Naive thymus-derived CD4-positive, alpha-beta T cell (primary cell): ENCODE data around the gene LYSMD2. TPM values are rescaled to one million over a fixed set of nuclear protein-coding genes. Genes with fewer than 3 reads are reported as not detected.
A peak's percentile ranks its signal among the peaks of the same experiment; 100 is the strongest.

ENCODE experiments used
- ATAC-seq: fragments of 150-1000 bp; cut with Tn5 transposase; 2 replicates; pipeline ENCODE4 v1.10.0; 2021; ENCODE audit warnings: mild to moderate bottlenecking, moderate library complexity
- CTCF ChIA-PET: fragments of 350-600 bp; sonication (Branson Sonifier 250); formaldehyde crosslinking; loops from one replicate; lab custom pipeline; 2021; ENCODE audit warnings: antibody characterized with exemption; lab: Charles Lee
- POLR2A ChIA-PET: fragments of 350-600 bp; sonication (Branson Sonifier 250); formaldehyde crosslinking; loops from one replicate; lab custom pipeline; 2021; ENCODE audit warnings: antibody characterized with exemption, inconsistent platforms; lab: Charles Lee
- DNase-seq, 9 donors: peaks; one replicate each; pipeline versions ENCODE4 v3.0.0 to v3.0.0-alpha.2; 2020 to 2022; ENCODE audit warnings: mixed read lengths in 1 of 9
- H3K27ac ChIP-seq: one replicate; pipeline ENCODE4 v1.7.0; 2013; ENCODE audit warnings: mild to moderate bottlenecking, low read depth, low read length, moderate library complexity
- H3K27me3 ChIP-seq, 2 donors: one replicate each; pipeline ENCODE4 v1.7.0; 2013; ENCODE audit warnings: low read length in 2 of 2, mild to moderate bottlenecking in 2 of 2, moderate library complexity in 2 of 2; ENCODE audit not compliant: control insufficient read depth in 2 of 2, insufficient read depth in 2 of 2
- H3K36me3 ChIP-seq, 3 experiments: 1 replicate in 2 of 3; 2 replicates in 1 of 3; pipeline ENCODE4 v1.7.0; 2013; ENCODE audit warnings: low read length in 3 of 3, mild to moderate bottlenecking in 3 of 3, moderate library complexity in 1 of 3; ENCODE audit not compliant: insufficient read depth in 3 of 3, control insufficient read depth in 2 of 3
- H3K4me1 ChIP-seq, 2 donors: one replicate each; pipeline ENCODE4 v1.7.0; 2013; ENCODE audit warnings: low read length in 2 of 2, mild to moderate bottlenecking in 2 of 2, moderate library complexity in 1 of 2; ENCODE audit not compliant: control insufficient read depth in 2 of 2, insufficient read depth in 2 of 2
- H3K4me3 ChIP-seq: 2 replicates; pipeline ENCODE4 v1.7.0; 2013; ENCODE audit warnings: mild to moderate bottlenecking, low read length
- H3K9me3 ChIP-seq, 3 experiments: 1 replicate in 2 of 3; 2 replicates in 1 of 3; pipeline ENCODE4 v1.7.0; 2013; ENCODE audit warnings: low read length in 3 of 3; ENCODE audit not compliant: control insufficient read depth in 2 of 3
- H3K27ac Mint-ChIP-seq, 9 donors: one replicate each; pipeline ENCODE4 v1.8.0; 2020 to 2022; ENCODE audit warnings: mixed read lengths in 9 of 9, mild to moderate bottlenecking in 8 of 9, moderate library complexity in 5 of 9, inconsistent platforms in 2 of 9
- H3K27me3 Mint-ChIP-seq, 5 donors: one replicate each; pipeline ENCODE4 v1.8.0; 2021 to 2022; ENCODE audit warnings: mixed read lengths in 5 of 5, mild to moderate bottlenecking in 1 of 5
- H3K36me3 Mint-ChIP-seq, 5 donors: one replicate each; pipeline ENCODE4 v1.8.0; 2020 to 2022; ENCODE audit warnings: mixed read lengths in 5 of 5, mild to moderate bottlenecking in 3 of 5, inconsistent platforms in 1 of 5
- H3K4me1 Mint-ChIP-seq, 7 donors: one replicate each; pipeline ENCODE4 v1.8.0; 2020 to 2022; ENCODE audit warnings: mixed read lengths in 7 of 7, mild to moderate bottlenecking in 3 of 7, inconsistent platforms in 1 of 7
- H3K4me3 Mint-ChIP-seq, 10 donors: one replicate each; pipeline ENCODE4 v1.8.0; 2020 to 2022; ENCODE audit warnings: mild to moderate bottlenecking in 10 of 10, mixed read lengths in 10 of 10, moderate library complexity in 6 of 10, inconsistent platforms in 2 of 10
- H3K9me3 Mint-ChIP-seq, 11 donors: one replicate each; pipeline ENCODE4 v1.8.0; 2020 to 2022; ENCODE audit warnings: mixed read lengths in 11 of 11, mild to moderate bottlenecking in 4 of 11, inconsistent platforms in 1 of 11, moderate library complexity in 1 of 11
- intact Hi-C, 2 donors: fragments of 100-400 bp; cut with micrococcal nuclease; formaldehyde crosslinking; loops; one replicate each; pipeline ENCODE4 v1.15.1; 2023
- polyA plus RNA-seq, 2 donors: library from polyadenylated mRNA; unstranded; fragments of 300-500 nt; fragmentation: Illumina TruSeq; gene quantifications; one replicate each; pipeline ENCODE4 v1.2.3, GENCODE V29; 2021
- total RNA-seq, 6 experiments: library from RNA in 5 of 6; stranded (reverse) in 5 of 6; gene quantifications; 1 replicate in 5 of 6; 2 replicates in 1 of 6; pipeline ENCODE4 v1.2.3 and lab custom pipeline; 2021 to 2026

The LYSMD2 gene
- total and polyA plus RNA-seq, 7 experiments from 2014 or later, result 12.5 to 46.8 (median 31.7) TPM

GRCh38 chr15:51738553-51738952 is 1.1 kb upstream of the LYSMD2 start:
- Mint-ChIP-seq H3K9me3 (no peaks in the 10 kb centered on the region), H3K27me3 (peaks cover 0 to 10% (median 0%) of the 10 kb centered on the region in 5 donors), H3K4me3 (peak overlapping the region; percentile 80 to 94 (median 87)), H3K4me1 (peaks cover 36 to 60% (median 52%) of the 10 kb centered on the region in 7 donors), H3K27ac (peak overlapping the region; percentile 86 to 97 (median 95)), H3K36me3 (peaks cover 0 to 6% (median 0%) of the 10 kb centered on the region in 5 donors)
- Histone ChIP-seq H3K36me3 (no peaks in the 10 kb centered on the region), H3K9me3 (no peaks in the 10 kb centered on the region), H3K27me3 (no peaks in the 10 kb centered on the region), H3K4me1 (peaks cover 23% of the 10 kb centered on the region in 2 donors), H3K4me3 (peak overlapping the region; percentile 63), H3K27ac (peak overlapping the region; percentile 84)
- POLR2A ChIA-PET, result interaction anchor here (0.6 to 3.2 kb wide), 9 partner anchors 9 to 441 kb away, joined by 3 to 44 read pairs (median 6); partner anchors contain the start of genes SCG3 and TMOD2
- CTCF ChIA-PET, result interaction anchor here (0.6 to 4.4 kb wide), 6 partner anchors 9 to 889 kb away, joined by 3 to 36 read pairs (median 6); no protein-coding TSS in a partner anchor
- no peak for ATAC-seq
- DNase-seq, result no peak
- intact Hi-C loops, result loop anchor here (5.0 to 10.0 kb wide), 9 partner anchors 56 to 1386 kb away; partner anchors contain the start of genes TMOD3 (in 2 of the 2), DMXL2 (in 1 of the 2), SCG3 (in 1 of the 2) and USP8 (in 1 of the 2)

DNA sequence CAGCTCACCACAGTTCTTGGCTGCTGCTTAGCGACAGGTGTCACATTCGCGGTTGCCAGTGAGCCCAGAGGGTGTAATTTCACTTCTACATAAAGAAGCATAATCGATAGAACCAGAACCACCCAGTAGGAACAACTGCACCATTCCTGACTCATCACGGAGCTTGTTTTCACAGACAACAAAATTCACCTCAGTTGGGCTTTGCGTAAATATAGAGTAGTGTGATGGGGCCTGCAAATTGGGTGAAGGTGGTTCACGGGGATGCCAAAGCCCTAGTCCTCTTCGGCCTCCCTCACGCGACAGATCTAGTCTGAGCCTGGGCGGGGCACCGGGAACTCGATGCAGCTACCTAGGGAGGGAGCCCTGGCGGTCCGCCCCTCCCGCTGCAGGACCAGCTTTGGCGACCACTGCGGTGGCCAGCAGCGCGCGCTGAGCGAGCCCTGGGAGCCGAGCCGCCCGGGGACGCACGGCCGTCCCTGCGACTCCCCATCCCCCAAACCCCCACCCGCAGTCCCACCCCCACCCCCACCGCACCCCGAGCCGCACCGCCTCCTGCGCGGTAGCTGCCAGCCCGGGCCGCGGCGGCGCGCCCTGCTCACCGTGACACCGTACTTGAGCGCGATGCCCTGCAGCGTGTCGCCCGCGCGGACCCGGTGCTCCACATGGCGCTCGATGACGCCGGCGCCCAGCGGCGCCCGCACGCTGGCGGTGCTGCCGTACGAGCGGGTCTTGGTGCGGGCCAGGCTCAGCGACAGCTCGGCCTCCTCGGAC is 519 bp downstream of the LYSMD2 start:
- peak overlapping the region; percentile 84 to 98 (median 96) for H3K27ac Mint-ChIP-seq
- peaks cover 0 to 20% (median 0%) of the 10 kb centered on the region in 5 donors for H3K36me3 Mint-ChIP-seq
- intact Hi-C loops, result loop anchor here (1.0 to 10.0 kb wide), 13 partner anchors 14 to 1385 kb away; partner anchors contain the start of genes TMOD2 (in 2 of the 2), TMOD3 (in 2 of the 2), DMXL2 (in 1 of the 2) and SCG3 (in 1 of the 2)
- ChIA-PET CTCF (interaction anchor here (0.5 to 4.4 kb wide), 8 partner anchors 10 to 115 kb away, joined by 3 to 36 read pairs (median 6); no protein-coding TSS in a partner anchor), POLR2A (interaction anchor here (0.6 to 3.2 kb wide), 14 partner anchors 12 to 1382 kb away, joined by 3 to 44 read pairs (median 6); partner anchors contain the start of genes GABPB1, SCG3 and TMOD2)
- ATAC-seq (peak; percentile 73), DNase-seq (peak; percentile 45 to 70 (median 63))
- Histone ChIP-seq H3K9me3 (no peaks in the 10 kb centered on the region), H3K36me3 (no peaks in the 10 kb centered on the region), H3K27me3 (no peaks in the 10 kb centered on the region), H3K4me1 (peaks cover 33 to 39% of the 10 kb centered on the region in 2 donors), H3K4me3 (peak overlapping the region; percentile 71), H3K27ac (peak overlapping the region; percentile 84)
- H3K9me3 Mint-ChIP-seq, result no peaks in the 10 kb centered on the region
- H3K4me3 Mint-ChIP-seq, result peak overlapping the region; percentile 87 to 96 (median 94)
- peaks cover 52 to 76% (median 68%) of the 10 kb centered on the region in 7 donors for H3K4me1 Mint-ChIP-seq
- H3K27me3 Mint-ChIP-seq, result no peaks in the 10 kb centered on the region

DNA sequence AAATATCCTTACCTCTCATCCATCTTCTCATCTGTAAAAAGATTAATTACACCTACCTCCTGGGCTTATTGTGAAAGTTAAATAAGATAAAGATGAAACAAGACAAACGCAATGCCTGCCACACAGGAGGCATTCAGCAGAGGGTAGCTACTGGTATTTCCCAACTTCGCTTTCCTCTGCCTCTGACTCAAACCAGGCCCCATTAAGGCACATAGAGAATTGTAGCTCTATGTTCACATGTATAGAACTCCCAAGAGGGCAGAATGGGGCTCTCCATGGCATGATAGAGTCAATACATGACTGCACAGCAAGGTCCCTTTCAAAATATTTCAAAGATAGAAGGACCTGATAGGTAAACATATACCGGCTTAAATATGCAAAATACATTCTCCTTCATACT is 1.4 kb downstream of the LYSMD2 start:
- ATAC-seq, result no peak

DNA sequence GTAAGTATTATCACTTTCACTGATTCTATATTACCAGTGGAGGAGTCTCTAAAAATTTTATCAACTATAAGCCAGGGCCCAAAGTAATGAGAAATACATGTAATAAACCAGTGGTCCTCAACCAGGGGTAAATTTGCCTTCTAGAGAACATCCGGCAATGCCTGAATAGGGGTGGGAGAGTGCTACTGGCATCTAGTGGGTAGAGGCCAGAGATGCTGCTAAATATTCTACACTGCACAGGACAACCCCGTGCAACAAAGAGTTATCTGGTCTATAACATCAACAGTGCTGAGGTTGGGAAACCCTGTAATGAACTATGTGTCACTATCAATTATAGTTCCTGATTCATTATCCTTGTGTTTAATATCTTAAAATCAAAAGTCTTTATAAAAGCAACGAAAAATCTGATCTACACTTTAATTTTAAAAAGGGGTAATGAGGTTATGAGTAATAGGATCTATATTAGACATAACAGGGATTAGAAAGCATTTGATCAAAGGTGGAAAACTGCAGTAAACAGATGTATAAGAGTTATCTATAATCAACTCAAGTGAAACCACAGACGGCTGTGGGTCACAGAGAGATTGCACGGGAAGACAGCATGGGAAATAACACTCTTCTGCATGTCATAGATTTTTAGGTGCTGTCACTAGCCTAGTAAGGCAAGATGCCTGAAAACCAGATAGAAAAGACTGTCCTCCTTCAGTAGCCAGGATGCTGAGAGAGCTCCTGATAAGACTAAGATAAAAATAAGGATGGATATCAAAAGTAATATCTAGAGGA is 2.0 kb downstream of the LYSMD2 start:
- H3K36me3 ChIP-seq, result no peaks in the 10 kb centered on the region
- peak overlapping the region; percentile 84 to 98 (median 96) for H3K27ac Mint-ChIP-seq
- H3K27me3 ChIP-seq, result no peaks in the 10 kb centered on the region
- H3K36me3 Mint-ChIP-seq, result peaks cover 0 to 32% (median 4%) of the 10 kb centered on the region in 5 donors
- H3K4me3 ChIP-seq, result peak overlapping the region; percentile 71
- POLR2A ChIA-PET, result interaction anchor here (0.6 to 3.2 kb wide), 5 partner anchors 10 to 1077 kb away, joined by 3 to 44 read pairs (median 6); partner anchors contain the start of gene TMOD2
- intact Hi-C loops, result loop anchor here (1.0 to 10.0 kb wide), 16 partner anchors 15 to 1383 kb away; partner anchors contain the start of genes TMOD3 (in 2 of the 2), DMXL2 (in 1 of the 2), SCG3 (in 1 of the 2) and TMOD2 (in 1 of the 2)
- H3K27me3 Mint-ChIP-seq, result no peaks in the 10 kb centered on the region
- H3K9me3 ChIP-seq, result no peaks in the 10 kb centered on the region
- H3K9me3 Mint-ChIP-seq, result no peaks in the 10 kb centered on the region
- peaks cover 44 to 48% of the 10 kb centered on the region in 2 donors for H3K4me1 ChIP-seq
- H3K4me3 Mint-ChIP-seq, result peak overlapping the region; percentile 87 to 96 (median 94)
- H3K27ac ChIP-seq, result peak overlapping the region; percentile 84
- CTCF ChIA-PET, result interaction anchor here (0.9 to 4.4 kb wide), 6 partner anchors 32 to 88 kb away, joined by 4 to 36 read pairs (median 10); no protein-coding TSS in a partner anchor
- H3K4me1 Mint-ChIP-seq, result peaks cover 61 to 90% (median 81%) of the 10 kb centered on the region in 7 donors
- DNase-seq (peak in 7 of 9 donors; percentile 24 to 46 (median 41)), ATAC-seq (peak; percentile 46)

More for the DNA sequence above, 1.4 kb downstream of the LYSMD2 start:
- Histone ChIP-seq H3K4me1 (peaks cover 37 to 42% of the 10 kb centered on the region in 2 donors), H3K4me3 (peak overlapping the region; percentile 71), H3K36me3 (no peaks in the 10 kb centered on the region), H3K27me3 (no peaks in the 10 kb centered on the region), H3K9me3 (no peaks in the 10 kb centered on the region), H3K27ac (peak overlapping the region; percentile 84)
- Mint-ChIP-seq H3K27ac (peak overlapping the region; percentile 84 to 98 (median 96)), H3K36me3 (peaks cover 0 to 27% (median 0%) of the 10 kb centered on the region in 5 donors), H3K9me3 (no peaks in the 10 kb centered on the region), H3K27me3 (no peaks in the 10 kb centered on the region), H3K4me3 (peak overlapping the region; percentile 87 to 96 (median 94)), H3K4me1 (peaks cover 56 to 84% (median 76%) of the 10 kb centered on the region in 7 donors)
- intact Hi-C loops, result loop anchor here (2.0 to 10.0 kb wide), 12 partner anchors 15 to 1384 kb away; partner anchors contain the start of genes TMOD3 (in 2 of the 2), DMXL2 (in 1 of the 2), SCG3 (in 1 of the 2) and TMOD2 (in 1 of the 2)
- ChIA-PET CTCF (interaction anchor here (0.9 to 4.4 kb wide), 6 partner anchors 13 to 88 kb away, joined by 4 to 36 read pairs (median 6); no protein-coding TSS in a partner anchor), POLR2A (interaction anchor here (1.3 to 3.2 kb wide), 7 partner anchors 11 to 86 kb away, joined by 4 to 44 read pairs (median 8); partner anchors contain the start of gene TMOD2)
- peak in 1 of 9 donors; percentile 39 for DNase-seq

DNA sequence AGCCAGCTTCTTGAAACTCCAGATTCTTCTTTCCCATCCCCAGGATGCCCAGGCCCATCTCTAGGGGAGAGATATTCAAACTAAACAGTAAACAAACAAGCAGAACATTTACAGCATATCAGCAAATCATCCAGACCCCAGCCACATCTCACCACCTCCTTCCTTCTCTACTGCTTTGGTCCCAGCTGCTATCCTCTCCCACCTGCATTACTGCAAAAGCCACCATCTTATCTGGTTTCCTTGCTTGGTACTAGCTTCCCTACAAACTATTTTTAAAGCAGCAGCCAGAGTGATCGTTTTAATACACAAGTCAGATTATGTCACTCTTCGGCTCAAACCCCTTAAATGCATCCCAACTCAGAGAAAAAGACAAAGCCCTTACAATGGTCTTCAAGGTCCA is 4.8 kb downstream of the LYSMD2 start:
- peak overlapping the region; percentile 59 to 90 (median 87) for H3K4me3 Mint-ChIP-seq
- H3K9me3 Mint-ChIP-seq, result no peaks in the 10 kb centered on the region
- no peak for DNase-seq
- H3K27ac Mint-ChIP-seq, result peak overlapping the region; percentile 94 to 98 (median 97)
- H3K27ac ChIP-seq, result peak overlapping the region; percentile 88
- no peaks in the 10 kb centered on the region for H3K27me3 ChIP-seq
- ATAC-seq, result no peak
- H3K4me1 Mint-ChIP-seq, result peaks cover 57 to 89% (median 80%) of the 10 kb centered on the region in 7 donors
- H3K27me3 Mint-ChIP-seq, result no peaks in the 10 kb centered on the region
- ChIA-PET POLR2A (interaction anchor here (0.5 to 1.8 kb wide), 8 partner anchors 9 to 832 kb away, joined by 3 to 6 read pairs (median 4); partner anchors contain the start of gene TMOD3), CTCF (interaction anchor here (0.6 to 2.6 kb wide), 7 partner anchors 10 to 131 kb away, joined by 3 to 7 read pairs (median 3); no protein-coding TSS in a partner anchor)
- H3K36me3 ChIP-seq, result no peaks in the 10 kb centered on the region
- peaks cover 0 to 39% (median 5%) of the 10 kb centered on the region in 5 donors for H3K36me3 Mint-ChIP-seq
- H3K9me3 ChIP-seq, result no peaks in the 10 kb centered on the region
- H3K4me1 ChIP-seq, result peaks cover 44 to 52% of the 10 kb centered on the region in 2 donors
- no peak overlapping the region for H3K4me3 ChIP-seq
- intact Hi-C loops, result loop anchor here in 1 of 2 donors (10.0 kb wide), 3 partner anchors 108 to 752 kb away; partner anchors contain the start of gene DMXL2
